SK-N-SH (cell line): ENCODE measurements around the gene LRP5. TPM values are rescaled to one million over a fixed set of nuclear protein-coding genes. Genes with fewer than 3 reads are reported as not detected.

Experiments used
- CTCF ChIA-PET: fragments of 300-600, 350-600 bp; formaldehyde crosslinking; extraction: SDS; loops from one replicate; lab custom pipeline; 2021; lab: Yijun Ruan, JAX
- POLR2A ChIA-PET: fragments of 350-600 bp; sonication (Branson Sonifier 250); formaldehyde crosslinking; extraction: SDS; loops from one replicate; lab custom pipeline; 2020; ENCODE audit warnings: antibody characterized with exemption, inconsistent platforms; lab: Yijun Ruan, JAX
- DNase-seq: peaks from one replicate; pipeline ENCODE4 v3.0.0; 2012
- H2AFZ ChIP-seq: fragments of 200-600 bp; sonication (generic); 2 replicates; pipeline ENCODE4 v1.8.1; 2016; ENCODE audit warnings: antibody characterized with exemption, mild to moderate bottlenecking, low read depth
- H3F3A ChIP-seq: fragments of 200-600 bp; sonication (generic); replicated peaks from 2 replicates; pipeline ENCODE3; 2016; ENCODE audit warnings: antibody characterized with exemption, mild to moderate bottlenecking; ENCODE audit not compliant: insufficient read depth
- H3K27ac ChIP-seq, 2 experiments: fragments of 200-500 bp in 1 of 2; fragments of 200-600 bp in 1 of 2; sonication (Bioruptor generic) in 1 of 2; sonication (generic), shearing (Covaris generic) in 1 of 2; 2 replicates each; pipeline versions ENCODE4 v1.5.1 to v1.6.1; 2014 to 2016; ENCODE audit warnings: low read depth in 2 of 2, inconsistent platforms in 1 of 2, low read length in 1 of 2, mild to moderate bottlenecking in 1 of 2, mixed read lengths in 1 of 2
- H3K27me3 ChIP-seq: fragments of 200-600 bp; sonication (generic), shearing (Covaris generic); 2 replicates; pipeline ENCODE4 v1.6.1; 2016; ENCODE audit warnings: mixed run types; ENCODE audit not compliant: insufficient read depth
- H3K36me3 ChIP-seq, 2 experiments: fragments of 200-500 bp in 1 of 2; fragments of 200-600 bp in 1 of 2; sonication (Bioruptor generic) in 1 of 2; sonication (generic) in 1 of 2; replicated peaks in 1 of 2; 2 replicates each; pipeline versions ENCODE3 to v1.5.1; 2014 to 2016; ENCODE audit warnings: low read length in 1 of 2, mild to moderate bottlenecking in 1 of 2; ENCODE audit not compliant: insufficient read depth in 2 of 2, control insufficient read depth in 1 of 2
- H3K4me1 ChIP-seq, 2 experiments: fragments of 200-500 bp in 1 of 2; fragments of 200-600 bp in 1 of 2; sonication (Bioruptor generic) in 1 of 2; sonication (generic), shearing (Covaris generic) in 1 of 2; 2 replicates each; pipeline versions ENCODE4 v1.5.1 to v1.6.1; 2014 to 2016; ENCODE audit warnings: low read depth in 1 of 2, low read length in 1 of 2, mixed run types in 1 of 2; ENCODE audit not compliant: insufficient read depth in 2 of 2, control insufficient read depth in 1 of 2
- H3K4me2 ChIP-seq: fragments of 200-600 bp; sonication (generic), shearing (Covaris generic); 2 replicates; pipeline ENCODE4 v1.6.1; 2017; ENCODE audit warnings: mixed run types
- H3K4me3 ChIP-seq, 2 experiments: fragments of 200-500 bp in 1 of 2; fragments of 200-600 bp in 1 of 2; sonication (Bioruptor generic) in 1 of 2; sonication (generic), shearing (Covaris generic) in 1 of 2; 2 replicates each; pipeline versions ENCODE4 v1.5.1 to v1.8.1; 2014 to 2016; ENCODE audit warnings: low read depth in 2 of 2, inconsistent platforms in 1 of 2, low read length in 1 of 2, mild to moderate bottlenecking in 1 of 2, mixed read lengths in 1 of 2, moderate library complexity in 1 of 2
- H3K79me2 ChIP-seq: fragments of 200-600 bp; sonication (generic); 2 replicates; pipeline ENCODE4 v1.8.1; 2017; ENCODE audit warnings: mild to moderate bottlenecking; ENCODE audit not compliant: insufficient read depth
- H3K9ac ChIP-seq: fragments of 200-600 bp; sonication (generic); 2 replicates; pipeline ENCODE4 v1.6.1; 2017; ENCODE audit warnings: mixed run types
- H3K9me2 ChIP-seq: fragments of 200-600 bp; sonication (generic); 2 replicates; pipeline ENCODE4 v1.6.1; 2017; ENCODE audit warnings: mixed run types
- H3K9me3 ChIP-seq: fragments of 200-600 bp; sonication (generic); 2 replicates; pipeline ENCODE4 v1.6.1; 2017; ENCODE audit warnings: mixed run types, mild to moderate bottlenecking, moderate library complexity
- H4K20me1 ChIP-seq: fragments of 200-600 bp; sonication (generic); 2 replicates; pipeline ENCODE4 v1.6.1; 2017; ENCODE audit warnings: mild to moderate bottlenecking, mixed run types; ENCODE audit not compliant: insufficient read depth
- FOXJ3 ChIP-seq: sonication (generic); formaldehyde crosslinking; IDR thresholded peaks from 2 replicates; pipeline ENCODE4 v1.5.1; 2020; ENCODE audit warnings: mild to moderate bottlenecking, missing genetic modification reagents
- JUND ChIP-seq: IDR thresholded peaks from 2 replicates; pipeline ENCODE4 v1.4.0; 2012
- NFIC ChIP-seq: IDR thresholded peaks from 2 replicates; pipeline ENCODE4 v1.4.0; 2012; ENCODE audit warnings: borderline replicate concordance
- RAD21 ChIP-seq: IDR thresholded peaks from 2 replicates; pipeline ENCODE4 v1.6.1; 2012; ENCODE audit warnings: mild to moderate bottlenecking, low read length
- REST ChIP-seq: IDR thresholded peaks from 2 replicates; pipeline ENCODE4 v1.6.1; 2012; ENCODE audit warnings: mild to moderate bottlenecking, low read depth, low read length, moderate library complexity
- TAF1 ChIP-seq: IDR thresholded peaks from 2 replicates; pipeline ENCODE4 v1.6.1; 2012; ENCODE audit warnings: low read depth, mild to moderate bottlenecking, low read length, moderate library complexity, borderline replicate concordance
- TEAD4 ChIP-seq: IDR thresholded peaks from 2 replicates; pipeline ENCODE4 v1.4.0; 2012; ENCODE audit warnings: mild to moderate bottlenecking, borderline replicate concordance; ENCODE audit not compliant: insufficient read depth
- YY1 ChIP-seq: IDR thresholded peaks from 2 replicates; pipeline ENCODE4 v1.4.0; 2012; ENCODE audit warnings: low read depth, mild to moderate bottlenecking
- WGBS: methylation state at CpG from one replicate; pipeline ENCODE4 v1.1.6; 2017; ENCODE audit warnings: low lambda C conversion rate; 5-methylcytosine and 5-hydroxymethylcytosine counted together
- polyA plus RNA-seq, 3 experiments: library from polyadenylated mRNA; depleted of rRNA; stranded (reverse); fragments of >200 nt; gene quantifications; 2 replicates each; pipeline ENCODE4 v1.2.3, GENCODE V29; 2012
- TF ChIP-seq, protein P1 (sequence below): IDR thresholded peaks from 2 replicates; pipeline ENCODE4 v1.4.0; 2012; ENCODE audit warnings: low read depth, borderline replicate concordance

LRP5 gene
- polyA plus RNA-seq, 1 of the 3 experiments (the other 2 are of a cell fraction) = 15.0 TPM

DNA sequence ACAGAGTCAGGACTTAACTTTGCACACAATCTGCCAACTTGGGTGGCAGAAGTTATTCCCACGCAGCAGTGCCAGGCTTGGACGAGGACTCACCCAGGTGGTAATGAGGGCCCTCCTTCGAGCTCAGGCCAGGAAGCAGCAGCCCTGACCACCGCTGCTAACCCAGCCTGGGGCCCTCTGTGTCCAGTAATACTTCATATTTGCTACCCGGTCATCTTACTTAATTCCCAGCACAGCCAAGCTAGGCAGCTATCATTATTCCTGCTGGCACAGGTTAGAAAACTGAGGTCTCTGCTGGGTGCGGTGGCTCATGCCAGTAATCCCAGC lies 15.4 kb upstream of the LRP5 start:
- POLR2A ChIA-PET = interaction anchor here (0.9 kb wide), 1 partner anchor 40 kb away, joined by 3 read pairs; no protein-coding TSS in a partner anchor
- H3K79me2 ChIP-seq = no peaks in the 10 kb centered on the region
- no peak overlapping the region for H3K9ac ChIP-seq
- WGBS = 80% methylated on average over 3 of the region's 6 CpGs
- no peak overlapping the region for H3K27ac ChIP-seq
- no peak overlapping the region for H2AFZ ChIP-seq
- H4K20me1 ChIP-seq = no peaks in the 10 kb centered on the region
- H3K4me3 ChIP-seq = no peak overlapping the region
- no peaks in the 10 kb centered on the region for H3F3A ChIP-seq
- H3K27me3 ChIP-seq = no peaks in the 10 kb centered on the region
- CTCF ChIA-PET = interaction anchor here (0.8 to 5.8 kb wide), 23 partner anchors 10 to 547 kb away, joined by 3 to 170 read pairs (median 9); partner anchors contain the start of genes C11orf24 and LRP5
- TF ChIP-seq FOXJ3 (CRISPR knock-in tag) = no peak
- TF ChIP-seq, protein P1, sequence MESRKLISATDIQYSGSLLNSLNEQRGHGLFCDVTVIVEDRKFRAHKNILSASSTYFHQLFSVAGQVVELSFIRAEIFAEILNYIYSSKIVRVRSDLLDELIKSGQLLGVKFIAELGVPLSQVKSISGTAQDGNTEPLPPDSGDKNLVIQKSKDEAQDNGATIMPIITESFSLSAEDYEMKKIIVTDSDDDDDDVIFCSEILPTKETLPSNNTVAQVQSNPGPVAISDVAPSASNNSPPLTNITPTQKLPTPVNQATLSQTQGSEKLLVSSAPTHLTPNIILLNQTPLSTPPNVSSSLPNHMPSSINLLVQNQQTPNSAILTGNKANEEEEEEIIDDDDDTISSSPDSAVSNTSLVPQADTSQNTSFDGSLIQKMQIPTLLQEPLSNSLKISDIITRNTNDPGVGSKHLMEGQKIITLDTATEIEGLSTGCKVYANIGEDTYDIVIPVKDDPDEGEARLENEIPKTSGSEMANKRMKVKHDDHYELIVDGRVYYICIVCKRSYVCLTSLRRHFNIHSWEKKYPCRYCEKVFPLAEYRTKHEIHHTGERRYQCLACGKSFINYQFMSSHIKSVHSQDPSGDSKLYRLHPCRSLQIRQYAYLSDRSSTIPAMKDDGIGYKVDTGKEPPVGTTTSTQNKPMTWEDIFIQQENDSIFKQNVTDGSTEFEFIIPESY = no peak
- TF ChIP-seq JUND = no peak
- TF ChIP-seq NFIC = no peak
- H3K4me1 ChIP-seq = peaks cover 0 to 2% of the 10 kb centered on the region in 2 experiments; a peak in 1 of 4 replicates
- DNase-seq = no peak
- H3K4me2 ChIP-seq = no peak overlapping the region
- H3K36me3 ChIP-seq = no peaks in the 10 kb centered on the region
- H3K9me3 ChIP-seq = no peaks in the 10 kb centered on the region
- H3K9me2 ChIP-seq = no peaks in the 10 kb centered on the region

GRCh38 chr11:68297494-68297811 lies 14.9 kb upstream of the LRP5 start:
- ChIA-PET CTCF (interaction anchor here (0.8 to 5.8 kb wide), 29 partner anchors 11 to 547 kb away, joined by 3 to 170 read pairs (median 7); partner anchors contain the start of genes C11orf24, LRP5 and NDUFS8), POLR2A (interaction anchor here (0.9 to 1.3 kb wide), 2 partner anchors 40 to 73 kb away, joined by 3 read pairs; no protein-coding TSS in a partner anchor)
- Histone ChIP-seq H3K4me1 (peaks cover 0 to 4% of the 10 kb centered on the region in 2 experiments; a peak in 1 of 4 replicates), H3K36me3 (no peaks in the 10 kb centered on the region), H3K9me2 (no peaks in the 10 kb centered on the region), H3K4me2 (peak overlapping the region; percentile 41; the same call in 1 of the 2 replicates), H4K20me1 (no peaks in the 10 kb centered on the region), H3K27me3 (no peaks in the 10 kb centered on the region), H3K9me3 (no peaks in the 10 kb centered on the region), H3K27ac (no peak overlapping the region), H3K79me2 (no peaks in the 10 kb centered on the region), H3K9ac (no peak overlapping the region), H3K4me3 (peak overlapping the region in 1 of 2 experiments; percentile 34; a peak in 1 of 4 replicates), H2AFZ (peak overlapping the region; percentile 47; the same call in 1 of the 2 replicates), H3F3A (no peaks in the 10 kb centered on the region)
- no peak for DNase-seq
- 43% methylated on average over 10 of the region's 10 CpGs for WGBS
- TF ChIP-seq YY1 (no peak), TEAD4 (no peak), REST (no peak), RAD21 (no peak), TAF1 (no peak)
